HEK293 (cell line): ENCODE results near the gene SUMO1.

Experiments
- CTCF ChIP-seq: fragments of 450-650 bp; formaldehyde crosslinking; IDR thresholded peaks from 2 replicates; pipeline ENCODE4 v1.5.1; 2016; ENCODE audit warnings: missing biosample characterization, missing genetic modification characterization
- KLF9 ChIP-seq: fragments of 450-650 bp; formaldehyde crosslinking; IDR thresholded peaks from 2 replicates; pipeline ENCODE4 v1.5.1; 2016; ENCODE audit warnings: missing biosample characterization, missing genetic modification characterization, low read depth
- TCF7L2 ChIP-seq: IDR thresholded peaks from 2 replicates; pipeline ENCODE4 v1.6.1; 2011; ENCODE audit warnings: low read depth, mild to moderate bottlenecking, inconsistent platforms, low read length, moderate library complexity, borderline replicate concordance
- YY2 ChIP-seq: fragments of 450-650 bp; formaldehyde crosslinking; IDR thresholded peaks from 2 replicates; pipeline ENCODE4 v1.5.1; 2016; ENCODE audit warnings: missing biosample characterization, missing genetic modification characterization
- ZBTB1 ChIP-seq: fragments of 450-650 bp; formaldehyde crosslinking; IDR thresholded peaks from 2 replicates; pipeline ENCODE4 v1.5.1; 2016; ENCODE audit warnings: missing biosample characterization, missing genetic modification characterization
- ZNF121 ChIP-seq: fragments of 450-650 bp; formaldehyde crosslinking; IDR thresholded peaks from 2 replicates; pipeline ENCODE4 v1.5.1; 2016; ENCODE audit warnings: missing biosample characterization, missing genetic modification characterization
- ZNF221 ChIP-seq: fragments of 450-650 bp; formaldehyde crosslinking; IDR thresholded peaks from 2 replicates; pipeline ENCODE4 v1.5.1; 2017; ENCODE audit warnings: missing biosample characterization, missing genetic modification characterization, borderline replicate concordance
- ZNF274 ChIP-seq, 2 experiments: fragments of 200-500 bp in 1 of 2; fragments of 450-650 bp in 1 of 2; sonication (Bioruptor generic) in 1 of 2; formaldehyde crosslinking in 1 of 2; IDR thresholded peaks; 2 replicates each; pipeline versions ENCODE4 v1.5.1 to v1.6.1; 2014 to 2016; ENCODE audit warnings: borderline replicate concordance in 1 of 2, inconsistent platforms in 1 of 2, low read length in 1 of 2, missing biosample characterization in 1 of 2, missing genetic modification characterization in 1 of 2
- ZNF335 ChIP-seq: fragments of 450-650 bp; formaldehyde crosslinking; conservative IDR thresholded peaks from 2 replicates; pipeline ENCODE4 v1.5.1; 2016; ENCODE audit warnings: missing biosample characterization, missing genetic modification characterization
- ZNF37A ChIP-seq: fragments of 450-650 bp; IDR thresholded peaks from 2 replicates; pipeline ENCODE4 v1.5.1; 2018; ENCODE audit warnings: missing biosample characterization, missing genetic modification characterization
- TF ChIP-seq, protein P1 (sequence below): fragments of 450-650 bp; formaldehyde crosslinking; IDR thresholded peaks from 2 replicates; pipeline ENCODE4 v1.5.1; 2016; ENCODE audit warnings: missing biosample characterization, missing genetic modification characterization
- TF ChIP-seq, protein P2 (sequence below): fragments of 450-650 bp; formaldehyde crosslinking; IDR thresholded peaks from 2 replicates; pipeline ENCODE4 v1.5.1; 2016; ENCODE audit warnings: missing biosample characterization, missing genetic modification characterization, borderline replicate concordance
- TF ChIP-seq, protein P3 (sequence below): fragments of 450-650 bp; formaldehyde crosslinking; IDR thresholded peaks from 2 replicates; pipeline ENCODE4 v1.5.1; 2016; ENCODE audit warnings: missing biosample characterization, missing genetic modification characterization

- no peak for TF ChIP-seq TCF7L2
- no peak for TF ChIP-seq ZNF121 (tag by site-specific recombination)
- no peak for TF ChIP-seq CTCF
- TF ChIP-seq ZBTB1 (tag by site-specific recombination) = no peak
- no peak for TF ChIP-seq ZNF37A (tag by site-specific recombination)
- TF ChIP-seq ZNF221 (tag by site-specific recombination) = no peak
- TF ChIP-seq, protein P1, sequence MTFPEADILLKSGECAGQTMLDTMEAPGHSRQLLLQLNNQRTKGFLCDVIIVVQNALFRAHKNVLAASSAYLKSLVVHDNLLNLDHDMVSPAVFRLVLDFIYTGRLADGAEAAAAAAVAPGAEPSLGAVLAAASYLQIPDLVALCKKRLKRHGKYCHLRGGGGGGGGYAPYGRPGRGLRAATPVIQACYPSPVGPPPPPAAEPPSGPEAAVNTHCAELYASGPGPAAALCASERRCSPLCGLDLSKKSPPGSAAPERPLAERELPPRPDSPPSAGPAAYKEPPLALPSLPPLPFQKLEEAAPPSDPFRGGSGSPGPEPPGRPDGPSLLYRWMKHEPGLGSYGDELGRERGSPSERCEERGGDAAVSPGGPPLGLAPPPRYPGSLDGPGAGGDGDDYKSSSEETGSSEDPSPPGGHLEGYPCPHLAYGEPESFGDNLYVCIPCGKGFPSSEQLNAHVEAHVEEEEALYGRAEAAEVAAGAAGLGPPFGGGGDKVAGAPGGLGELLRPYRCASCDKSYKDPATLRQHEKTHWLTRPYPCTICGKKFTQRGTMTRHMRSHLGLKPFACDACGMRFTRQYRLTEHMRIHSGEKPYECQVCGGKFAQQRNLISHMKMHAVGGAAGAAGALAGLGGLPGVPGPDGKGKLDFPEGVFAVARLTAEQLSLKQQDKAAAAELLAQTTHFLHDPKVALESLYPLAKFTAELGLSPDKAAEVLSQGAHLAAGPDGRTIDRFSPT (tag by site-specific recombination) = no peak
- TF ChIP-seq ZNF335 (tag by site-specific recombination) = no peak
- TF ChIP-seq ZNF274 (IDR thresholded peaks at IDR 0.05; ENCODE audit: low read length) = no peak
- TF ChIP-seq ZNF274 (tag by site-specific recombination; IDR thresholded peaks at IDR 0.05; ENCODE audit: borderline replicate concordance) = no peak
- no peak for TF ChIP-seq KLF9 (tag by site-specific recombination)
- TF ChIP-seq, protein P2, sequence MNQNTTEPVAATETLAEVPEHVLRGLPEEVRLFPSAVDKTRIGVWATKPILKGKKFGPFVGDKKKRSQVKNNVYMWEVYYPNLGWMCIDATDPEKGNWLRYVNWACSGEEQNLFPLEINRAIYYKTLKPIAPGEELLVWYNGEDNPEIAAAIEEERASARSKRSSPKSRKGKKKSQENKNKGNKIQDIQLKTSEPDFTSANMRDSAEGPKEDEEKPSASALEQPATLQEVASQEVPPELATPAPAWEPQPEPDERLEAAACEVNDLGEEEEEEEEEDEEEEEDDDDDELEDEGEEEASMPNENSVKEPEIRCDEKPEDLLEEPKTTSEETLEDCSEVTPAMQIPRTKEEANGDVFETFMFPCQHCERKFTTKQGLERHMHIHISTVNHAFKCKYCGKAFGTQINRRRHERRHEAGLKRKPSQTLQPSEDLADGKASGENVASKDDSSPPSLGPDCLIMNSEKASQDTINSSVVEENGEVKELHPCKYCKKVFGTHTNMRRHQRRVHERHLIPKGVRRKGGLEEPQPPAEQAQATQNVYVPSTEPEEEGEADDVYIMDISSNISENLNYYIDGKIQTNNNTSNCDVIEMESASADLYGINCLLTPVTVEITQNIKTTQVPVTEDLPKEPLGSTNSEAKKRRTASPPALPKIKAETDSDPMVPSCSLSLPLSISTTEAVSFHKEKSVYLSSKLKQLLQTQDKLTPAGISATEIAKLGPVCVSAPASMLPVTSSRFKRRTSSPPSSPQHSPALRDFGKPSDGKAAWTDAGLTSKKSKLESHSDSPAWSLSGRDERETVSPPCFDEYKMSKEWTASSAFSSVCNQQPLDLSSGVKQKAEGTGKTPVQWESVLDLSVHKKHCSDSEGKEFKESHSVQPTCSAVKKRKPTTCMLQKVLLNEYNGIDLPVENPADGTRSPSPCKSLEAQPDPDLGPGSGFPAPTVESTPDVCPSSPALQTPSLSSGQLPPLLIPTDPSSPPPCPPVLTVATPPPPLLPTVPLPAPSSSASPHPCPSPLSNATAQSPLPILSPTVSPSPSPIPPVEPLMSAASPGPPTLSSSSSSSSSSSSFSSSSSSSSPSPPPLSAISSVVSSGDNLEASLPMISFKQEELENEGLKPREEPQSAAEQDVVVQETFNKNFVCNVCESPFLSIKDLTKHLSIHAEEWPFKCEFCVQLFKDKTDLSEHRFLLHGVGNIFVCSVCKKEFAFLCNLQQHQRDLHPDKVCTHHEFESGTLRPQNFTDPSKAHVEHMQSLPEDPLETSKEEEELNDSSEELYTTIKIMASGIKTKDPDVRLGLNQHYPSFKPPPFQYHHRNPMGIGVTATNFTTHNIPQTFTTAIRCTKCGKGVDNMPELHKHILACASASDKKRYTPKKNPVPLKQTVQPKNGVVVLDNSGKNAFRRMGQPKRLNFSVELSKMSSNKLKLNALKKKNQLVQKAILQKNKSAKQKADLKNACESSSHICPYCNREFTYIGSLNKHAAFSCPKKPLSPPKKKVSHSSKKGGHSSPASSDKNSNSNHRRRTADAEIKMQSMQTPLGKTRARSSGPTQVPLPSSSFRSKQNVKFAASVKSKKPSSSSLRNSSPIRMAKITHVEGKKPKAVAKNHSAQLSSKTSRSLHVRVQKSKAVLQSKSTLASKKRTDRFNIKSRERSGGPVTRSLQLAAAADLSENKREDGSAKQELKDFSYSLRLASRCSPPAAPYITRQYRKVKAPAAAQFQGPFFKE (tag by site-specific recombination) = no peak
- TF ChIP-seq YY2 (tag by site-specific recombination) = no peak
- TF ChIP-seq, protein P3, sequence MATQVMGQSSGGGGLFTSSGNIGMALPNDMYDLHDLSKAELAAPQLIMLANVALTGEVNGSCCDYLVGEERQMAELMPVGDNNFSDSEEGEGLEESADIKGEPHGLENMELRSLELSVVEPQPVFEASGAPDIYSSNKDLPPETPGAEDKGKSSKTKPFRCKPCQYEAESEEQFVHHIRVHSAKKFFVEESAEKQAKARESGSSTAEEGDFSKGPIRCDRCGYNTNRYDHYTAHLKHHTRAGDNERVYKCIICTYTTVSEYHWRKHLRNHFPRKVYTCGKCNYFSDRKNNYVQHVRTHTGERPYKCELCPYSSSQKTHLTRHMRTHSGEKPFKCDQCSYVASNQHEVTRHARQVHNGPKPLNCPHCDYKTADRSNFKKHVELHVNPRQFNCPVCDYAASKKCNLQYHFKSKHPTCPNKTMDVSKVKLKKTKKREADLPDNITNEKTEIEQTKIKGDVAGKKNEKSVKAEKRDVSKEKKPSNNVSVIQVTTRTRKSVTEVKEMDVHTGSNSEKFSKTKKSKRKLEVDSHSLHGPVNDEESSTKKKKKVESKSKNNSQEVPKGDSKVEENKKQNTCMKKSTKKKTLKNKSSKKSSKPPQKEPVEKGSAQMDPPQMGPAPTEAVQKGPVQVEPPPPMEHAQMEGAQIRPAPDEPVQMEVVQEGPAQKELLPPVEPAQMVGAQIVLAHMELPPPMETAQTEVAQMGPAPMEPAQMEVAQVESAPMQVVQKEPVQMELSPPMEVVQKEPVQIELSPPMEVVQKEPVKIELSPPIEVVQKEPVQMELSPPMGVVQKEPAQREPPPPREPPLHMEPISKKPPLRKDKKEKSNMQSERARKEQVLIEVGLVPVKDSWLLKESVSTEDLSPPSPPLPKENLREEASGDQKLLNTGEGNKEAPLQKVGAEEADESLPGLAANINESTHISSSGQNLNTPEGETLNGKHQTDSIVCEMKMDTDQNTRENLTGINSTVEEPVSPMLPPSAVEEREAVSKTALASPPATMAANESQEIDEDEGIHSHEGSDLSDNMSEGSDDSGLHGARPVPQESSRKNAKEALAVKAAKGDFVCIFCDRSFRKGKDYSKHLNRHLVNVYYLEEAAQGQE = no peak
These were observed 53.2 kb downstream of the SUMO1 start for GRCh38 chr2:202185156-202185555.
